ENCODE measurements around the gene MMP2. TPM values are rescaled to one million over a fixed set of nuclear protein-coding genes. Genes with fewer than 3 reads are reported as not detected.

Gene MMP2
- total RNA-seq, 1 experiment from 2014 or later = 61.3 TPM

- TF ChIP-seq ATF2 (CRISPR knock-in tag; IDR thresholded peaks at IDR 0.05; ENCODE audit: borderline replicate concordance, low read depth) (no peak), PRRX2 (CRISPR knock-in tag; IDR thresholded peaks at IDR 0.05) (no peak), NFYB (CRISPR knock-in tag; conservative IDR thresholded peaks at IDR 0.05; ENCODE audit: low read depth) (no peak), MXD4 (CRISPR knock-in tag; IDR thresholded peaks at IDR 0.05; ENCODE audit: borderline replicate concordance) (no peak)
Observed at GRCh38 chr16:55494994-55495421, 16.0 kb downstream of the MMP2 start (continued).

GRCh38 chr16:55495616-55496289 lies 16.8 kb downstream of the MMP2 start:
- no peak for DNase-seq (ENCODE audit: low spot score)
- POLR2A ChIA-PET = no interaction called here
- peak; percentile 41 for ATAC-seq

More at GRCh38 chr16:55495616-55496289, 16.8 kb downstream of the MMP2 start:
- Mint-ChIP-seq H3K27ac (peak overlapping the region; percentile 32; the same call in 1 of the 2 replicates), H3K4me3 (no peak overlapping the region), H3K27me3 (ENCODE audit: low read depth) (no peaks in the 10 kb centered on the region), H3K4me1 (peaks cover 14% of the 10 kb centered on the region), H3K36me3 (peaks cover 7% of the 10 kb centered on the region), H3K9me3 (no peaks in the 10 kb centered on the region)
- TF ChIP-seq CREB1 (CRISPR knock-in tag; IDR thresholded peaks at IDR 0.05) (no peak), ZNF396 (CRISPR knock-in tag; IDR thresholded peaks at IDR 0.05; ENCODE audit: borderline replicate concordance) (no peak), USF1 (CRISPR knock-in tag; IDR thresholded peaks at IDR 0.05) (no peak), TCF7 (CRISPR knock-in tag; IDR thresholded peaks at IDR 0.05; ENCODE audit: low read depth) (no peak), CTCF (IDR thresholded peaks at IDR 0.05) (no peak), PRDM15 (CRISPR knock-in tag; IDR thresholded peaks at IDR 0.05) (no peak), ZNF138 (CRISPR knock-in tag; conservative IDR thresholded peaks at IDR 0.05) (no peak)
- CTCF ChIA-PET = interaction anchor here (1.1 to 1.5 kb wide), 2 partner anchors 30 to 172 kb away, joined by 3 to 14 read pairs; partner anchors contain the start of gene IRX6

All from WTC11 (cell line).